SU-DHL-6 (cell line): ENCODE data around the gene CNTN4.

Source experiments
- H2AFZ ChIP-seq: fragments of 200-600 bp; sonication (generic); 2 replicates; pipeline ENCODE4 v1.6.1; 2014; ENCODE audit warnings: low read depth, mild to moderate bottlenecking, moderate library complexity, mixed read lengths, antibody characterized with exemption, low read length; ENCODE audit not compliant: severe bottlenecking
- H3F3A ChIP-seq: fragments of 200-600 bp; shearing (Covaris generic); 2 replicates; pipeline ENCODE4 v1.6.0; 2016; ENCODE audit warnings: antibody characterized with exemption, mild to moderate bottlenecking; ENCODE audit not compliant: insufficient read depth
- H3K27ac ChIP-seq: fragments of 200-600 bp; sonication (generic); 2 replicates; pipeline ENCODE4 v1.5.1; 2016; ENCODE audit warnings: low read depth, mild to moderate bottlenecking, low read length, moderate library complexity, mixed read lengths
- H3K27me3 ChIP-seq: fragments of 200-600 bp; sonication (generic), shearing (Covaris generic); 2 replicates; pipeline ENCODE4 v1.6.0; 2014; ENCODE audit warnings: mild to moderate bottlenecking, low read length
- H3K36me3 ChIP-seq: fragments of 200-600 bp; sonication (generic); 2 replicates; pipeline ENCODE4 v1.6.1; 2014; ENCODE audit warnings: mild to moderate bottlenecking, low read length, mixed read lengths
- H3K4me2 ChIP-seq: fragments of 300-600, 200-600 bp; shearing (Covaris generic), sonication (generic); 2 replicates; pipeline ENCODE4 v1.6.0; 2014; ENCODE audit warnings: low read length, low read depth, mild to moderate bottlenecking; ENCODE audit not compliant: poor library complexity, severe bottlenecking
- H3K4me3 ChIP-seq: fragments of 200-600 bp; sonication (generic); 2 replicates; pipeline ENCODE4 v1.5.1; 2014; ENCODE audit warnings: antibody characterized with exemption, low read length, mild to moderate bottlenecking, mixed read lengths; ENCODE audit not compliant: insufficient read depth, poor library complexity, severe bottlenecking
- H3K79me2 ChIP-seq: fragments of 200-600 bp; sonication (generic); 2 replicates; pipeline ENCODE4 v1.6.1; 2014; ENCODE audit warnings: mild to moderate bottlenecking, low read length, moderate library complexity; ENCODE audit not compliant: insufficient read depth
- H3K9ac ChIP-seq: fragments of 200-600 bp; sonication (generic); 2 replicates; pipeline ENCODE4 v1.7.0; 2014; ENCODE audit warnings: mild to moderate bottlenecking, low read length
- H3K9me2 ChIP-seq: fragments of 200-600 bp; sonication (generic); replicated peaks from 2 replicates; pipeline ENCODE4 v1.6.1; 2014; ENCODE audit warnings: low read length; ENCODE audit not compliant: insufficient read depth
- H3K9me3 ChIP-seq: fragments of 200-600 bp; sonication (generic); 2 replicates; pipeline ENCODE4 v1.6.1; 2014; ENCODE audit warnings: low read length, mixed read lengths; ENCODE audit not compliant: insufficient read depth
- H4K20me1 ChIP-seq: fragments of 200-600 bp; sonication (generic); 2 replicates; pipeline ENCODE4 v1.6.1; 2014; ENCODE audit warnings: low read depth, mild to moderate bottlenecking, antibody characterized with exemption, low read length, moderate library complexity, mixed read lengths
- CTCF ChIP-seq: fragments of 200-600 bp; sonication (generic); IDR thresholded peaks from one replicate; pipeline ENCODE4 v1.5.1; 2017; ENCODE audit warnings: antibody characterized with exemption, mild to moderate bottlenecking, low read length, moderate library complexity; ENCODE audit not compliant: insufficient read depth, poor library complexity, severe bottlenecking
- EZH2phosphoT487 ChIP-seq: fragments of 200-600 bp; sonication (generic), shearing (Covaris generic); conservative IDR thresholded peaks from 2 replicates; pipeline ENCODE4 v1.6.1; 2018; ENCODE audit warnings: mild to moderate bottlenecking, antibody characterized with exemption, low read length, moderate library complexity, mixed read lengths

Gene CNTN4

DNA sequence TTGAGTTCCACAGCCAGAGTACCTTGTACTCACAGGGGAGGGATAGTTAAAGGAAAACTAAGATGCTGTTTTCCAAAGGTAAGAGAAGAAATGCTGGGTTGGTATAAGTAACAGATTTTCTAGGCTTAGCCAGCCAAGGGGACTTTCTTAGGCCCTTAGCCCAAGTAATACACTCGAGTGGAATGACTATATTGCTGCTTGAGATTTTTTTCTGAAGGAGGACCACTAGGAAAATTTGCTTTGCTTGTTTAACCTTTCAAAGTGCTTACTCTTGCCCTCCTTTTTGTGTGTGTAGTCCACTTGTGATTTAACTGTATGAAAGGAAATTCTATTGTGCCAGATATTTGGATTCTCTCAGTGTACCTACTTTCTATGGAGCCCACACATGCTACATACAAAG lies 961.0 kb downstream of the CNTN4 start:
- Histone ChIP-seq H2AFZ (no peak overlapping the region), H3F3A (no peaks in the 10 kb centered on the region), H3K27ac (no peak overlapping the region), H3K27me3 (no peaks in the 10 kb centered on the region), H3K4me2 (no peak overlapping the region), H3K9ac (no peak overlapping the region), H3K4me3 (no peak overlapping the region), H4K20me1 (no peaks in the 10 kb centered on the region), H3K9me2 (no peaks in the 10 kb centered on the region), H3K36me3 (no peaks in the 10 kb centered on the region), H3K79me2 (no peaks in the 10 kb centered on the region), H3K9me3 (no peaks in the 10 kb centered on the region)
- no peak for TF ChIP-seq EZH2phosphoT487
- TF ChIP-seq CTCF = no peak

- H3K9ac ChIP-seq = no peak overlapping the region
- no peaks in the 10 kb centered on the region for H4K20me1 ChIP-seq
Observed at GRCh38 chr3:3064297-3064696, 965.6 kb downstream of the CNTN4 start.

DNA sequence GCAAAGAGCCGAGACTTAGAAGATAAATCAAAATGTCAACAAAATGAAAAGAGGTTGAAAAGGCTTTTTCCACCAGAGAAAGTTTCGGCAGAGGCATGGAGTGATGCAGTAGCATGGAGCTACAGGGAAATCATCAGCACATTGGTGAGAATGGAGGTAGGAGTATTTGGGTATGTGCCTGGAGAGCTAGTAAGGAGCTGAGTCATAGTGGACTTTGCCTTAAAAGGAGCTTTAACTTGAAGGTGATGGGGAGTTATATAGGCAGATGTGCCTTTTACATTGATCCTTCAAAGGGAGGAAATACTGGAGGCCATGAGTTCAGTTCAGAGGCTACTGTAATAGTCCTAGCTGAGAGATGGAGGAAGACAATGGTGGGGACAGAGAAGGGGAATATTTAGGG lies 967.2 kb downstream of the CNTN4 start:
- no peaks in the 10 kb centered on the region for H4K20me1 ChIP-seq
- no peak overlapping the region for H3K27ac ChIP-seq
- no peak overlapping the region for H2AFZ ChIP-seq
- H3K79me2 ChIP-seq = no peaks in the 10 kb centered on the region
- no peak overlapping the region for H3K4me3 ChIP-seq
- no peaks in the 10 kb centered on the region for H3K9me3 ChIP-seq
- no peaks in the 10 kb centered on the region for H3F3A ChIP-seq
- no peaks in the 10 kb centered on the region for H3K9me2 ChIP-seq
- no peaks in the 10 kb centered on the region for H3K36me3 ChIP-seq
- H3K27me3 ChIP-seq = no peaks in the 10 kb centered on the region
- H3K9ac ChIP-seq = no peak overlapping the region
- TF ChIP-seq CTCF = no peak
- no peak for TF ChIP-seq EZH2phosphoT487
- H3K4me2 ChIP-seq = no peak overlapping the region

More at GRCh38 chr3:3064297-3064696, 965.6 kb downstream of the CNTN4 start:
- Histone ChIP-seq H3F3A (no peaks in the 10 kb centered on the region), H2AFZ (no peak overlapping the region), H3K9me3 (no peaks in the 10 kb centered on the region), H3K4me3 (no peak overlapping the region), H3K27me3 (no peaks in the 10 kb centered on the region), H3K27ac (no peak overlapping the region), H3K79me2 (no peaks in the 10 kb centered on the region), H3K4me2 (no peak overlapping the region), H3K9me2 (no peaks in the 10 kb centered on the region), H3K36me3 (no peaks in the 10 kb centered on the region)
- TF ChIP-seq EZH2phosphoT487 = no peak

DNA sequence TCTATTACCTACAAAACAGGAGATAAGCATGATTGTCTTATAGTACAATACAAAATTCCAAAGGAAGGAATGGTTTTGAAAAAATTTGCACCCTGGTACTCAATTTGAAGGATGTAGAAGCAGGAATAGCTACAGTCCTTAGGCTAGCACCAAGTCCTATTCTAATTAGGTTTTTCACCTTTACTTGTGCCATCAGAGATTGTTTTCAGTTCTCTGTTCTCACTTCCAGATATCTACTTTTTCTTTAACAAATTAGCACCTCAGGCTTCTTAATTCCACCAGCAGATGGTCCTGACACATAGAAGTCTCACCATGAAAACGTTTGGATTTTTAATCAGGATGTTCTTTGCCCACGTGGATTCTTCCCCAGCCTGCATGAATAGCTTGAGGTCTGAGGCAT lies 967.7 kb downstream of the CNTN4 start:
- Histone ChIP-seq H3K9ac (no peak overlapping the region), H3F3A (no peaks in the 10 kb centered on the region), H3K4me2 (no peak overlapping the region), H3K79me2 (no peaks in the 10 kb centered on the region), H3K27me3 (no peaks in the 10 kb centered on the region), H4K20me1 (no peaks in the 10 kb centered on the region), H3K9me2 (no peaks in the 10 kb centered on the region), H2AFZ (no peak overlapping the region), H3K27ac (no peak overlapping the region), H3K4me3 (no peak overlapping the region), H3K36me3 (no peaks in the 10 kb centered on the region), H3K9me3 (no peaks in the 10 kb centered on the region)
- TF ChIP-seq EZH2phosphoT487 (no peak), CTCF (no peak)
